GM10266 (cell line): ENCODE measurements around the gene LIMS2.

Experiments
- DNase-seq: peaks from one replicate; pipeline ENCODE4 v3.0.0; 2012; ENCODE audit errors: extremely low spot score
- CTCF ChIP-seq: IDR thresholded peaks from 2 replicates; pipeline ENCODE4 v1.5.1; 2012; ENCODE audit warnings: mild to moderate bottlenecking, low read depth; ENCODE audit not compliant: control insufficient read depth, insufficient read depth; ENCODE audit errors: missing control alignments

Gene LIMS2

GRCh38 chr2:127612111-127612822 lies 63.1 kb downstream of the LIMS2 start:
- TF ChIP-seq CTCF: no peak
- no peak for DNase-seq

- no peak for DNase-seq
- TF ChIP-seq CTCF: no peak
Measured at GRCh38 chr2:127611076-127611925, 64.0 kb downstream of the LIMS2 start.

GRCh38 chr2:127610561-127610960 lies 64.8 kb downstream of the LIMS2 start:
- no peak for DNase-seq
- TF ChIP-seq CTCF: no peak

GRCh38 chr2:127609818-127610217 lies 65.5 kb downstream of the LIMS2 start:
- TF ChIP-seq CTCF: no peak
- DNase-seq: no peak

- DNase-seq: no peak
- TF ChIP-seq CTCF: no peak
Measured at GRCh38 chr2:127609031-127609751, 66.1 kb downstream of the LIMS2 start.

GRCh38 chr2:127608061-127609030 lies 67.0 kb downstream of the LIMS2 start:
- no peak for TF ChIP-seq CTCF
- DNase-seq: no peak
